HCT116 (cell line): ENCODE measurements around the gene OXCT1.

Source experiments
- ATF3 ChIP-seq: IDR thresholded peaks from 2 replicates; pipeline ENCODE4 v1.6.1; 2012
- CTCF ChIP-seq, 3 experiments: fragments of 200-600 bp in 1 of 3; sonication (generic) in 1 of 3; IDR thresholded peaks in 2 of 3; conservative IDR thresholded peaks in 1 of 3; 2 replicates each; pipeline ENCODE4 v1.5.1; 2012 to 2017; ENCODE audit warnings: low read depth in 2 of 3, low read length in 2 of 3, antibody characterized with exemption in 1 of 3, borderline replicate concordance in 1 of 3, control low read depth in 1 of 3, mild to moderate bottlenecking in 1 of 3, mixed read lengths in 1 of 3, mixed run types in 1 of 3, moderate library complexity in 1 of 3; ENCODE audit not compliant: insufficient read depth in 1 of 3
- ELF1 ChIP-seq: IDR thresholded peaks from 2 replicates; pipeline ENCODE4 v1.6.1; 2012; ENCODE audit warnings: low read depth, borderline replicate concordance
- EZH2 ChIP-seq: fragments of 200-600 bp; sonication (generic); IDR thresholded peaks from 2 replicates; pipeline ENCODE4 v1.6.1; 2017; ENCODE audit warnings: antibody characterized with exemption, mixed run types
- EZH2phosphoT487 ChIP-seq: fragments of 200-600 bp; IDR thresholded peaks from 2 replicates; pipeline ENCODE4 v1.6.1; 2018; ENCODE audit warnings: antibody characterized with exemption, borderline replicate concordance
- POLR2A ChIP-seq: IDR thresholded peaks from 2 replicates; pipeline ENCODE4 v1.7.0; 2011; ENCODE audit warnings: borderline replicate concordance; ENCODE audit not compliant: insufficient read depth, insufficient read length; ENCODE audit errors: extremely low read depth
- RAD21 ChIP-seq: IDR thresholded peaks from 2 replicates; pipeline ENCODE4 v1.6.1; 2012; ENCODE audit warnings: low read depth, mild to moderate bottlenecking
- REST ChIP-seq: IDR thresholded peaks from 2 replicates; pipeline ENCODE4 v1.6.1; 2012; ENCODE audit warnings: low read depth
- SIN3A ChIP-seq: IDR thresholded peaks from 2 replicates; pipeline ENCODE4 v1.6.1; 2012; ENCODE audit warnings: low read depth
- SP1 ChIP-seq: IDR thresholded peaks from 2 replicates; pipeline ENCODE4 v1.6.1; 2012; ENCODE audit warnings: low read depth
- TCF7L2 ChIP-seq: IDR thresholded peaks from 2 replicates; pipeline ENCODE4 v1.7.0; 2011; ENCODE audit warnings: borderline replicate concordance, inconsistent platforms; ENCODE audit not compliant: insufficient read depth, insufficient read length; ENCODE audit errors: extremely low read depth
- ZNF274 ChIP-seq: fragments of 200-500 bp; sonication (Bioruptor generic); IDR thresholded peaks from 2 replicates; pipeline ENCODE4 v1.6.1; 2014; ENCODE audit warnings: mild to moderate bottlenecking, low read depth, low read length, inconsistent platforms

- TF ChIP-seq CTCF (IDR thresholded peaks at IDR 0.05 in 2 of 3, conservative IDR thresholded peaks at IDR 0.05 in 1 of 3; ENCODE audit: borderline replicate concordance in 1 of 3, insufficient read depth in 1 of 3, low read depth in 2 of 3, low read length in 2 of 3) (no peak), REST (no peak), POLR2A (no peak), EZH2 (no peak), TCF7L2 (no peak), ELF1 (no peak), SIN3A (no peak), ZNF274 (no peak), RAD21 (no peak), EZH2phosphoT487 (no peak), SP1 (no peak), ATF3 (no peak)
These were observed 80.0 kb downstream of the OXCT1 start for GRCh38 chr5:41790038-41790776.
